Fibroblast of mammary gland (primary cell): ENCODE results near the gene ATP5MC3.

ENCODE experiments used
- DNase-seq: peaks from one replicate; pipeline ENCODE4 v3.0.0-alpha.2; 2010; ENCODE audit warnings: low read depth
- H3K4me3 ChIP-seq: 2 replicates; pipeline ENCODE4 v1.5.1; 2011; ENCODE audit warnings: low read depth, mild to moderate bottlenecking, low read length, moderate library complexity; ENCODE audit not compliant: control insufficient read depth
- TF ChIP-seq, protein P1 (sequence below): conservative IDR thresholded peaks from 2 replicates; pipeline ENCODE4 v1.5.1; 2011; ENCODE audit warnings: low read depth, low read length, inconsistent platforms; ENCODE audit not compliant: control insufficient read depth, insufficient read depth

ATP5MC3 gene

GRCh38 chr2:175158894-175159293 is 22.6 kb downstream of the ATP5MC3 start:
- DNase-seq = no peak
- TF ChIP-seq, protein P1, sequence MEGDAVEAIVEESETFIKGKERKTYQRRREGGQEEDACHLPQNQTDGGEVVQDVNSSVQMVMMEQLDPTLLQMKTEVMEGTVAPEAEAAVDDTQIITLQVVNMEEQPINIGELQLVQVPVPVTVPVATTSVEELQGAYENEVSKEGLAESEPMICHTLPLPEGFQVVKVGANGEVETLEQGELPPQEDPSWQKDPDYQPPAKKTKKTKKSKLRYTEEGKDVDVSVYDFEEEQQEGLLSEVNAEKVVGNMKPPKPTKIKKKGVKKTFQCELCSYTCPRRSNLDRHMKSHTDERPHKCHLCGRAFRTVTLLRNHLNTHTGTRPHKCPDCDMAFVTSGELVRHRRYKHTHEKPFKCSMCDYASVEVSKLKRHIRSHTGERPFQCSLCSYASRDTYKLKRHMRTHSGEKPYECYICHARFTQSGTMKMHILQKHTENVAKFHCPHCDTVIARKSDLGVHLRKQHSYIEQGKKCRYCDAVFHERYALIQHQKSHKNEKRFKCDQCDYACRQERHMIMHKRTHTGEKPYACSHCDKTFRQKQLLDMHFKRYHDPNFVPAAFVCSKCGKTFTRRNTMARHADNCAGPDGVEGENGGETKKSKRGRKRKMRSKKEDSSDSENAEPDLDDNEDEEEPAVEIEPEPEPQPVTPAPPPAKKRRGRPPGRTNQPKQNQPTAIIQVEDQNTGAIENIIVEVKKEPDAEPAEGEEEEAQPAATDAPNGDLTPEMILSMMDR = no peak
- H3K4me3 ChIP-seq = no peak overlapping the region

GRCh38 chr2:175156534-175156933 is 25.0 kb downstream of the ATP5MC3 start:
- DNase-seq = peak; percentile 30
- no peak overlapping the region for H3K4me3 ChIP-seq
- TF ChIP-seq, protein P1 = no peak

DNA sequence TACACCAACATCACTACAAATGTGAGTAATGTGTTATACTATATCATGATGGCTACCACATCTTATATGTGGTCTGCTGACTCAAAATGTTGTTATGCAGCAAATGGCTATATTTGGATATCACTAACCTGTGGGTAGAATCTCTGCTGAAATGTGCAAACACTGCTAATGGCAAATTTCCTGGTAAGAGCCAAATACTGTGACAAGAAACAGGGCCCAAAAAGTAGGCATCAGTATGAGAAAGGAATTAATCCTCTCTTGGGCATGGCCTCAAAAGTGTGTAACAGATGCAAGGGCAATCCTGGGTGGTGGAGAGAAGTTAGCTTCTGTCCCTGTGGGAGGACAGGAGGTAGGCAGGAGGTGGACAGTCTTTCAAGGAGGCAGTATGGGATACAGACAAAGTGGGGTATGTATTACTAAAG is 26.8 kb downstream of the ATP5MC3 start:
- DNase-seq = peak; percentile 75
- TF ChIP-seq, protein P1 = no peak
- no peak overlapping the region for H3K4me3 ChIP-seq

GRCh38 chr2:175152242-175152641 is 29.3 kb downstream of the ATP5MC3 start:
- DNase-seq = no peak
- TF ChIP-seq, protein P1 = no peak

DNA sequence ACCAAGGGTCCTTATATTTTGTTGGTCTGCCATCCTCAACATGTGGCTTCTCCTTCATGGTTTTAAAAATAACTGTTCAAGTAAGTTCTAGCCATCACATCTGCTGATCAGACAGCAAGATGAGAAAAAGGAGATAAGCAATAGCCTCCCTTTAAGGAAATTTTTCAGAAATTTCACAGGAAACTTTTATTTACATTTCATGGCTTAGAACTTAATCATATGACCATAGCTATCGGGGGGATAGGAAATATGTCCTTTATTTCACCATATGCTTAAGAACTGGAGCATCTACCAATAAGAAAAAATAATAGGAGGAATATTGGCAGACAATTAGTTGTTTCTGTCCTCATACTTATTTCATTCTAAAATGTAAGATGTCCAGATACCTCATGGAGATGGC is 29.7 kb downstream of the ATP5MC3 start:
- H3K4me3 ChIP-seq = no peak overlapping the region
- no peak for DNase-seq
- TF ChIP-seq, protein P1 = no peak

More at GRCh38 chr2:175152242-175152641, 29.3 kb downstream of the ATP5MC3 start:
- H3K4me3 ChIP-seq = no peak overlapping the region

DNA sequence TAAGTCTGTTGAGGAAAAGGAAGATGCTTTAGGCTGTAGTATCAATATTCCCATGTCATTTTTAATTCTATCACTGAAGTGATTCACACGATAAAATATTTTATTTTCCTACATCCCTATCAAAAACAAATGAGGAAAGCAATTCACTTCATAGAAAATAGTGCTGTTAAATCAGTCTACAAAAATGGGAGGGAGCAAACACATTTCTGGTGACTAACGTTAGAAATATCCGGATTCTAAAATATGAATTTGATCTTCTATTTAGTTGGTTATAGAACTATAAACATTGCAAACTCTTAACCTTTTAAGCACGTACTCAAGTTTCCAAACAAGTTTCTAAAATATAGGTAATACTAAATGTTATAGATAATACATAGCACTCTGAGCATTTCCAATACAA is 34.3 kb downstream of the ATP5MC3 start:
- DNase-seq = no peak
- TF ChIP-seq, protein P1 = no peak
- H3K4me3 ChIP-seq = no peak overlapping the region

DNA sequence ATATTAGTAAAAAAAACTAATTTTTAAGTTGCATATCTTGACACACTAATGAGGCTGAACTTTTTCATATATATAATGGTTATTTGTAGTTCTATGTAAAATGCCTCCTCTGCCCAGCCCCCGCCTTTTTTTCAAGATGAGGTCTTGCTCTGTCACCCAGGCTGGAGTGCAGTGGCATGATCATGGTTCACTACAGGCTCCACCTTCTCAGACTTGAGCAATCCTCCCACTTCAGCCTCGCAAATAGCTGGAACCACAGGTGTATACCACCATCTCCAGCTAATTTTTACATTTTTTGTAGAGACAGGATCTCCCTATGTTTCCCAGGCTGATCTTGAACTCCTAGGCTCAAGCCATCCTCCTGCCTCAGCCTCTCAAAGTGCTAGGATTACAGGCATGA is 37.8 kb downstream of the ATP5MC3 start:
- TF ChIP-seq, protein P1 = no peak
- H3K4me3 ChIP-seq = no peak overlapping the region
- no peak for DNase-seq
